ENCODE measurements around the gene CARNS1. TPM values are rescaled to one million over a fixed set of nuclear protein-coding genes. Genes with fewer than 3 reads are reported as not detected.

CARNS1 gene
- total and polyA plus RNA-seq, 3 donors from 2014 or later, result 0.74 to 1.6 (median 1.3) TPM

DNA sequence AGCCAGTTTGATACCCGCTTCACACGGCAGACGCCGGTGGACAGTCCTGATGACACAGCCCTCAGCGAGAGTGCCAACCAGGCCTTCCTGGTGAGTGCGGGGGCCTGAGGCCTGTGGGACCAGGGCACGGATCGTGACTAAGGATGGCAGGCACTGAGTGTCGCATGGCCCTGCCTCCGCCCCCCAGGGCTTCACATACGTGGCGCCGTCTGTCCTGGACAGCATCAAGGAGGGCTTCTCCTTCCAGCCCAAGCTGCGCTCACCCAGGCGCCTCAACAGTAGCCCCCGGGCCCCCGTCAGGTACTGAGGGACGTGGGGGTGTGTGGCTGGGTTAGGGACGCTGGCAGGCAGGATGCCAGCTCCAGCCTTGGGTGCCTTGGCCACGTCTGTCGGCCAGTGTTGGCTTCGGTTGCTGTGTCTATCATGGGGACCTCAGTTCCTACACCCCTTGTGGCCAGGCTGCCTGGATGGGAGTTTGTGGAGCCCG lies 19.0 kb downstream of the CARNS1 start:
- H3K4me1 ChIP-seq, result peaks cover under 1% of the 10 kb centered on the region

DNA sequence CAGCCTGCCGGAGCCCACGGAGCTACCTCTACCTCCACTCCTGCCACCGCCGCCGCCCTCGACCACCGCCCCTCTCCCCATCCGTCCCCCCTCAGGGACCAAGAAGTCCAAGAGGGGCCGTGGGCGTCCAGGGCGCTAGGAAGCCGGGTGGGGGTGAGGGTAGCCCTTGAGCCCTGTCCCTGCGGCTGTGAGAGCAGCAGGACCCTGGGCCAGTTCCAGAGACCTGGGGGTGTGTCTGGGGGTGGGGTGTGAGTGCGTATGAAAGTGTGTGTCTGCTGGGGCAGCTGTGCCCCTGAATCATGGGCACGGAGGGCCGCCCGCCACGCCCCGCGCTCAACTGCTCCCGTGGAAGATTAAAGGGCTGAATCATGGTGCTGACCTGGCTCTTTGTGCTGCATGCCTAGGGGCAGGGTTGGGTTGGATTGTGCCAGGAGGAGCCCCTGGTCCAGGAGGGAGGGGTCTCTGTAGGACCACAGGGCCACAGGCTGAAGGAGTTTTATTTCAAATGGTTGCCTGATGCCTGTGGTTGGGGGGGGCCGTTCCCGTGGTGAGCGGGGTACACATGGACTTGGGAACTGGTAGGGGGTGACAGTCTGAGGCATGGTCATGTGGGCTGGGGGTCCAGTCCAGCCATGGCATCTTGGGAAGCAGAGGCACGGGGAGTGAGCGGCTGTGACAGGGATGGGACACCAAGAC lies 19.7 kb downstream of the CARNS1 start:
- Histone ChIP-seq H3K4me3 (no peak overlapping the region), H3K4me1 (no peaks in the 10 kb centered on the region), H3K9me3 (no peaks in the 10 kb centered on the region), H3K27ac (no peak overlapping the region), H3K36me3 (ENCODE audit: low read depth, missing control alignments) (no peaks in the 10 kb centered on the region), H3K27me3 (no peaks in the 10 kb centered on the region)
- intact Hi-C loops (cut with DNase I; ENCODE audit: low total_unique reads), result no loop called here
- DNase-seq, result no peak
- TF ChIP-seq, protein P1, sequence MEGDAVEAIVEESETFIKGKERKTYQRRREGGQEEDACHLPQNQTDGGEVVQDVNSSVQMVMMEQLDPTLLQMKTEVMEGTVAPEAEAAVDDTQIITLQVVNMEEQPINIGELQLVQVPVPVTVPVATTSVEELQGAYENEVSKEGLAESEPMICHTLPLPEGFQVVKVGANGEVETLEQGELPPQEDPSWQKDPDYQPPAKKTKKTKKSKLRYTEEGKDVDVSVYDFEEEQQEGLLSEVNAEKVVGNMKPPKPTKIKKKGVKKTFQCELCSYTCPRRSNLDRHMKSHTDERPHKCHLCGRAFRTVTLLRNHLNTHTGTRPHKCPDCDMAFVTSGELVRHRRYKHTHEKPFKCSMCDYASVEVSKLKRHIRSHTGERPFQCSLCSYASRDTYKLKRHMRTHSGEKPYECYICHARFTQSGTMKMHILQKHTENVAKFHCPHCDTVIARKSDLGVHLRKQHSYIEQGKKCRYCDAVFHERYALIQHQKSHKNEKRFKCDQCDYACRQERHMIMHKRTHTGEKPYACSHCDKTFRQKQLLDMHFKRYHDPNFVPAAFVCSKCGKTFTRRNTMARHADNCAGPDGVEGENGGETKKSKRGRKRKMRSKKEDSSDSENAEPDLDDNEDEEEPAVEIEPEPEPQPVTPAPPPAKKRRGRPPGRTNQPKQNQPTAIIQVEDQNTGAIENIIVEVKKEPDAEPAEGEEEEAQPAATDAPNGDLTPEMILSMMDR (IDR thresholded peaks at IDR 0.05), result no peak
- no peak for TF ChIP-seq POLR2A (IDR thresholded peaks at IDR 0.05)
- WGBS, 2 donors, result 77 to 82% methylated on average over 6 to 26 of the region's 26 CpGs

More for the DNA sequence above, 19.0 kb downstream of the CARNS1 start:
- H3K27ac ChIP-seq, result no peak overlapping the region
- no peaks in the 10 kb centered on the region for H3K36me3 ChIP-seq (ENCODE audit: low read depth, missing control alignments)
- intact Hi-C loops (cut with DNase I; ENCODE audit: low total_unique reads), result no loop called here
- no peak for DNase-seq
- TF ChIP-seq, protein P1 (IDR thresholded peaks at IDR 0.05), result no peak
- TF ChIP-seq POLR2A (IDR thresholded peaks at IDR 0.05), result no peak
- WGBS, 2 donors, result 84 to 100% methylated on average over 4 to 21 of the region's 23 CpGs
- H3K9me3 ChIP-seq, result no peaks in the 10 kb centered on the region
- H3K27me3 ChIP-seq, result no peaks in the 10 kb centered on the region
- H3K4me3 ChIP-seq, result no peak overlapping the region

DNA sequence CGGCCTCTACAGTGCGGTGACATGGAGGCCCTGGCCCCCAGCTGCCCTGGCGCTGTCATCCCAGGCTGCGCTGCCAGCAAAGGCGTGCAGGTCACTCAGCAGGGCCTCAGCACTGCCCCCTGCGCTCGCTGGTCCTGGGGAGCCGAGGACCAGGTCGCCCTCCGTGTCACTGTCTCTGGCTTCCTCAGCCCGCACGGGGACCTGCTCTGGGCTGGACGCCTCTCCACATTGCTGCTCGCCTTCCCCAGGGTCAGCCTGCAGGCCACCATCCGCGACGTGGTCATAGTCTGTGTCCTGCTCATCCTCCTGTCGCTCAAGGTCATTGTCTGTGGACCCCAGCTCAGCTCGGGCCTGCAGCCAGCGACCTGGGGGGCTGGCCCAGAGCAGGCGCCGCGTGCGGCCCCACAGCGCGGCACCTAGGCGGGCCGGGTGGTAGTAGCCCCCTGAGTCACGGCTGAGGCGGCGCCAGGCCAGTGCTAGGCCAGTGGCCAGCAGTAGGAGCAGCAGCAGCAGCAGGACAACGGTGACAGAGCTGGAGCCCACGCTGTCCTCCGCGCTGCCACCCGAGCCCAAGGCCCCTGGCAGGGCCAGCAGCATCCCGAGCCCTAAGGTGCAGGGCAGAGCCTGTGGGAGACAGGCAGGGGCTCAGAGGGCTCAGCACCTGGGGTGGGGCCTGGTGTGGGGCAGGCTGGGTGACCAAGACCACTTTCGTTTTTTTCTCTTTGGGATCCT lies 20.4 kb downstream of the CARNS1 start:
- TF ChIP-seq POLR2A (IDR thresholded peaks at IDR 0.05), result no peak
- TF ChIP-seq, protein P1 (IDR thresholded peaks at IDR 0.05), result no peak
- no peaks in the 10 kb centered on the region for H3K4me1 ChIP-seq
- no peak for DNase-seq
- no peak overlapping the region for H3K4me3 ChIP-seq
- H3K36me3 ChIP-seq (ENCODE audit: low read depth, missing control alignments), result no peaks in the 10 kb centered on the region
- intact Hi-C loops (cut with DNase I; ENCODE audit: low total_unique reads), result no loop called here
- no peaks in the 10 kb centered on the region for H3K27me3 ChIP-seq
- no peaks in the 10 kb centered on the region for H3K9me3 ChIP-seq
- H3K27ac ChIP-seq, result no peak overlapping the region
- 89 to 93% methylated on average over 11 to 38 of the region's 38 CpGs for WGBS, 2 donors

DNA sequence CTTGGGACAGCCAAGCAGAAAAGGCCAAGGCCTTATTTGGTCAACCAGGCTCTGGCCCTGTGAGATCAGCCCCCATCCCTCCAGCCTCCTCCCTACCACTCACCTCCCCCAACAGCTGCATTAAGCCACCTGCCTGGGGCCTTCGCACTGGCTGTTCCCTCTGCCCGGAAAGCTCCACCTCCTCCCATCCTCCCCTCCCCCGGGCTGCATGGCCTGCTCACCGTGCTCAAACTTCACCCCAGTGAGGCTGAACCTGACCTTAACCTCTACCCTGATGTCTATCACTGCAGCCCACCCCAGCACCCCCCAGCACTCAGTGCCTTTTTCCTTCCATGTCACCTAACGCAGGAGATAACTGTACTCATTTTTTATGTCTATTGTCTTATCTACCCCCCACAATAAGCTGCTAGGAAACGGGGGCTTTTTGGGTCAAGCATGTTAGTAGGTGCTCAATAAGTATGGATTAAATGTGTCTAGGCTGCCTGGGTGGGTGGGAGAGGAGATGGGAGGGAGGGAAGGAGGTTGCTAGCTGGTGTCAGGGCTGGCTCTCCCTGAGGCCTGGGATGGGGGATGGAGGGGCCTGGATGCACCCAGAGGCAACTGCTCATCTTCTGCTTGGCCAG lies 21.1 kb downstream of the CARNS1 start:
- 64 to 65% methylated on average over 6 of the region's 6 CpGs for WGBS, 2 donors
- Histone ChIP-seq H3K27ac (no peak overlapping the region), H3K27me3 (no peaks in the 10 kb centered on the region), H3K4me3 (no peak overlapping the region), H3K9me3 (no peaks in the 10 kb centered on the region), H3K4me1 (no peaks in the 10 kb centered on the region), H3K36me3 (ENCODE audit: low read depth, missing control alignments) (no peaks in the 10 kb centered on the region)
- TF ChIP-seq POLR2A (IDR thresholded peaks at IDR 0.05), result no peak
- TF ChIP-seq, protein P1 (IDR thresholded peaks at IDR 0.05), result no peak
- intact Hi-C loops (cut with DNase I; ENCODE audit: low total_unique reads), result no loop called here
- DNase-seq, result no peak

Data from testis (tissue), 3 donors.